HG03064 (cell line): ENCODE data around the gene GCK.

Experiments
- ATAC-seq: cut with Tn5 transposase; IDR thresholded peaks from one replicate; pipeline ENCODE4 v1.9.1; 2021; ENCODE audit warnings: low read depth; ENCODE audit not compliant: unreplicated experiment

Gene GCK

DNA sequence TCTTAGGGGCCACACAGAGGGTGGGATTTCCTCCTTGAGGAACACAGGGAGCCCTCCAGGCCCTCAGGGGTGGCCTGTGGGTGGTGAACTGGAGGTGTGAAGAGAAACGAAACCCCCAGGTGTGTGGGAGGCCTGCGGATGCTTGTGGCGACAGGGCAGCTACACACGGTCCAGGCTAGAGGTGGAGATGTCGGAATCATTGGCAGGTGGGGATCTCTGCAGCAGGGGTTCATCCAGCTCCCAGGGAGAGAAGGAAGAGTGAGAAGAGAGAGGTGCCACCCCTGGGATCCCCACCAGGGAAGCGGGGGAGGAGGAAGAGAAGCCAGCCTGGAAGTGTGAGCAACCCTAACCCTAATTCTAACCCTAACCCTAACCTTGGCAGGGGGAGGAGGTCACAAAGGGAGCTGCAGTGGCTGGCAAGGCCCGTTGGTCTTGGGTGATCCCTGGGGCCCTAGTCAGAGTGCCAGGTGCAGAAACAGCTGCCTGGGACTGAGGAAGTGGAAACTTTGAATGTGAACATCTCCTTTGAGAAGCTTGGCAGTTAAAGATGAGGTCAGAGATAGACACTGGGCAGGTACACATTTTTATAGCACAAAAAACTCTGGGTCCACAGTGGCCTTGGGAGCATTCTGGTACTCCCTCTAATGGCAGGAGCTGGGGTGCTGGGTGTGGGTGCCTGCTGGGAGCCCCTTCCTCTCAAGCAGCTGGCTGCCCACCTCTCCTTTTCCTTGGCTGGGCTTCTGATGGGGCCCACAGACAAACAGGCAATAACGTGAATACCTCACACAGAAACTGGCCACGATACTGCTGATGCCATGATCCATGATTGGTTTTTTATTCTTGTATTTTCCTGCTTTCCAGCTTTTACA, 91.9 kb downstream of the GCK start:
- ATAC-seq, result peak; percentile 68

DNA sequence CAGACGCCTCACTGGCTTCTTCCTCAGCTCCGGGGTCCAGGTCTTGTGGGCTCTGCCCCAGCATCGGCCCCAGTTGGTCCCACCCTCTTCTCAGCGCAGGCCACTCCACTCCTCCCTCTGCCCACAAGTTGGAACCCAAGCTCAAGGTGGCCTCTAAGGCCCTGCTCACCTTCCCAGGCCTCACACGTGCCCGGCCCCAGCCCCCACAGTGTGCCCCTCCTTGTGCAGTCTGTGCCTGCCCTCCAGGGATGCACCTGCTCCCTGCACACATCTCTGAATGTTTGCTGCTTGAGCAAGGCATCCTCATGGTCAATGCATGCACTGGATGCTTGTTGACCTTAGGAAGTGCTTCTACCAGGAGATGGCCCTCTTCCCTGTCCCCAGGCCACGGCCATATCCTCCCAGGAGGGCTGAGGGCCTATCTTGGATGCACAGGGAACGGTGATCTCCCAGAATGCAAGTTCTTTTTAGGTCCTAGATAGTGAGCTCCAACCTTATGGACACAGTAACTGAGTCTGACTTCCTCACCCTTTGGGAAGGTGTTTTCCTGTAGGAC, 92.8 kb downstream of the GCK start:
- ATAC-seq, result no peak

DNA sequence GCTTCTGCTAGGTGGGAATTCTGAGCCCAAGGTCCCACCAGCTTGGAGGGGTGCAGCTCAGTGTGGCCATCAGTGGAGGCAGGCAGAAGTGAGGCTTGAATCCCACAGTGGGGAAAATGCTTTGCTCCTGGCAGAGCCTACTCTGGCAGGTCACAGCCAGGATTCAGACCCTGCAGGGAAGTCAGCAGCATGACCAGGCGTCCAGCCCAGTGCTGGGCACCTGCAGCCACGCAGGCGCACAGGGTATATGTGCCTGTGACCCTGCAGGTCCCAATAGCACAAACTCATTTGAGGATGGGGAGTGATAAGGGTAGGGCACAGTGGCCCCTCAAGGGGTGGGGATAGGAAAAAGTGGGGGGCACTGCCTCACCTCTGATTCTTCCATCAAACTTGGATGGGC, 93.5 kb downstream of the GCK start:
- ATAC-seq, result no peak

DNA sequence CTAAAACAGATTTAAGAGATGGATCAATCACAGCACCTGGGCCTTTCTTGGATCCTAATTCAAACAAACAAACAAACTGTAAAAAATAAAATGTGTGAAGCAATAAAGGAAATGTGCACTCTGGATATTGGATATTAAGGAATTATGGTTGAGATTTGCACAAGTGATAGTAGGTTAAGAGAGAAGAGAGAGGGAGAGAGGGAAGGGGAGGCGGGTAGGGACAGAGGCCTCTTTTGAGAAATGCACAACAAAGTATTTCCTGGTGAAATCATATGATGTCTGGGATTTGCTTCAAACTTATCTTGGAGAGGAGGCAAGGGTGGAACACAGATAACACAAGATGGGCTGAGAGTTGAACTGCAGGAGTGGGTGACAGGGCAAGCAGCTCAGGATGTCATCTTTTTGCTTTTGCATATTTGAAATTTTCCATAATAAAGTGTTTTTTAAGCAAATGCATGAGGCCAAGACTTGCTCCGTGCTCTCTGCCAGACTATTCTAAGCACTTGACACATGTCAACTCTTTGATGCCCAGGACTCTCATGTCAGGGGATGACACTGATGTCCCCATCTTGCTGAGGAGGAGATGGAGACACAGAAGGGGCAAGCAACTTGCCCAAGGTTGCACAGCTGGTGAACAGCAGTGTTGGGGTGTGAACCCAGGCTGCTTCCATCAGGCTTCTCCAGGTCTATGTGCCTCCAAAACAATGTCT, 94.2 kb downstream of the GCK start:
- no peak for ATAC-seq

DNA sequence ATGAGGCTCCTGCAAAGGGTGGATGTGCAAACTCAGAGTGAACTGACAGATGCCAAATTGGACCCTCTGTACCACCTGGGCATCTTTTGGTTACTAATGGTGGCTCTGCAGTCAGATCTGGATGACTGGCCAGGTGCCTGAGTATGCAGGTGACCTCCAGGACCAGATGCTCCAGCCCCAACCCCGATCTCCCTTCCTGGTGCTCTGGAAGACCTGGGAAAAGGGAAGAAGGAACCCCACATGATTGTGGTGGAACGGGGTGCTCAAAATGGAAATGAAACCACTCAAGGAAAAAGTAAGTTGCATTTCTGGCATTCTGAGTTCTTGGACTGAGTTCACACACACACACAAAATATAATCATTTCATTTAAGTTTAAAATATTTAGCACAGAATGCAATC, 94.9 kb downstream of the GCK start:
- no peak for ATAC-seq
